ENCODE results near the gene PCDHA11. TPM values are rescaled to one million over a fixed set of nuclear protein-coding genes. Genes with fewer than 3 reads are reported as not detected.
"Not testable (repeated sequence)": the region's sequence is repeated elsewhere in the genome, so short reads cannot be mapped to it uniquely, and the experiment has no call there.

Gene PCDHA11
- total RNA-seq, 4 donors from 2014 or later, result 0.48 to 1.2 TPM; not detected in 2

DNA sequence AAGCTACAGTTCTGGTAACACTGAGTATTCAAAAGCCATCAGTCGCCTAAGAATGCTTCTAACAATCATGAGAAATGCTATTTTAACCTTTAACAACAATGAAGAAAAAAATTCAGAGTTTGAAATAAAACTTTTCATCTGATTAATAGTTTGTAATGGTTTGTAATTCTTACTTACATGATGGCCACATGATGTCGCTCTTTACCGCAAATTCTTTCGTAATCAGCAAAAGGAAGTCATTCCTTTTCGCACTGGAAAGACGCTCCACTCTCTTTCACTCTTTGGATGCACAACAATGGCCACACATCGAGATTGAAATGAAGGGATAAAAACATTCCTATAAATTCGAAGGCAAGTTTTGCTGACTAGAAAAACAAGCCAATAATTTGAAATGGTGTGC is 34.8 kb upstream of the PCDHA11 start, which contains the start of gene PCDHA7:
Gene PCDHA7 (plus strand): TSS at position 277 of the 400 bp plus-strand sequence. CDS start 115 bp downstream, at position 392.
- Histone ChIP-seq H3K4me3 (peak within 1 kb of the TSS in 1 of 4 donors; percentile 5), H3K9me3 (peaks cover 17 to 47% of the 10 kb centered on the region in 2 donors), H3K4me1 (no peaks in the 10 kb centered on the region), H3K27me3 (peaks cover 31% of the 10 kb centered on the region), H3K27ac (no peak within 1 kb of the TSS), H3K36me3 (no peaks in the 10 kb centered on the region)
- intact Hi-C loops (cut with DNase I; ENCODE audit: low total_unique reads) (no loop called here), in situ Hi-C loops (cut with MboI; ENCODE audit: low pct_ligation_motif_present in 1 of 4, low pct_unique_long_range_greater_than_20kb in 1 of 4, low sequenced_read_pairs in 3 of 4) (no loop called here)
- TF ChIP-seq EP300 (IDR thresholded peaks at IDR 0.05; ENCODE audit: low read depth), result no peak
- TF ChIP-seq, protein P1, sequence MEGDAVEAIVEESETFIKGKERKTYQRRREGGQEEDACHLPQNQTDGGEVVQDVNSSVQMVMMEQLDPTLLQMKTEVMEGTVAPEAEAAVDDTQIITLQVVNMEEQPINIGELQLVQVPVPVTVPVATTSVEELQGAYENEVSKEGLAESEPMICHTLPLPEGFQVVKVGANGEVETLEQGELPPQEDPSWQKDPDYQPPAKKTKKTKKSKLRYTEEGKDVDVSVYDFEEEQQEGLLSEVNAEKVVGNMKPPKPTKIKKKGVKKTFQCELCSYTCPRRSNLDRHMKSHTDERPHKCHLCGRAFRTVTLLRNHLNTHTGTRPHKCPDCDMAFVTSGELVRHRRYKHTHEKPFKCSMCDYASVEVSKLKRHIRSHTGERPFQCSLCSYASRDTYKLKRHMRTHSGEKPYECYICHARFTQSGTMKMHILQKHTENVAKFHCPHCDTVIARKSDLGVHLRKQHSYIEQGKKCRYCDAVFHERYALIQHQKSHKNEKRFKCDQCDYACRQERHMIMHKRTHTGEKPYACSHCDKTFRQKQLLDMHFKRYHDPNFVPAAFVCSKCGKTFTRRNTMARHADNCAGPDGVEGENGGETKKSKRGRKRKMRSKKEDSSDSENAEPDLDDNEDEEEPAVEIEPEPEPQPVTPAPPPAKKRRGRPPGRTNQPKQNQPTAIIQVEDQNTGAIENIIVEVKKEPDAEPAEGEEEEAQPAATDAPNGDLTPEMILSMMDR (IDR thresholded peaks at IDR 0.05), result no peak
- no peak for TF ChIP-seq POLR2A (IDR thresholded peaks at IDR 0.05)
- TF ChIP-seq POLR2AphosphoS5 (IDR thresholded peaks at IDR 0.05), result no peak
- no peak for DNase-seq
- WGBS, 2 donors (ENCODE audit: low coverage in 1 of 2), result 11 to 37% methylated on average over 8 of the region's 8 CpGs

DNA sequence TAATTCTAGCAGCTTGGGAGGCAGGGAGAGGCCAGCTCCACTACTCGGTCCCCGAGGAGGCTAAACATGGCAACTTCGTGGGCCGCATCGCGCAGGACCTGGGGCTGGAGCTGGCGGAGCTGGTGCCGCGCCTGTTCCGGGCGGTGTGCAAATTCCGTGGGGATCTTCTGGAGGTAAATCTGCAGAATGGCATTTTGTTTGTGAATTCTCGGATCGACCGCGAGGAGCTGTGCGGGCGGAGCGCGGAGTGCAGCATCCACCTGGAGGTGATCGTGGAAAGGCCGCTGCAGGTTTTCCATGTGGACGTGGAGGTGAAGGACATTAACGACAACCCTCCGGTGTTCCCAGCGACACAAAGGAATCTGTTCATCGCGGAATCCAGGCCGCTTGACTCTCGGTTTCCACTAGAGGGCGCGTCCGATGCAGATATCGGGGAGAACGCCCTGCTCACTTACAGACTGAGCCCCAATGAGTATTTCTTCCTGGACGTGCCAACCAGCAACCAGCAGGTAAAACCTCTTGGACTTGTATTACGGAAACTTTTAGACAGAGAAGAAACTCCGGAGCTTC is 34.2 kb upstream of the PCDHA11 start:
- H3K36me3 ChIP-seq; H3K27ac ChIP-seq; DNase-seq; in situ Hi-C loops (cut with MboI; ENCODE audit: low pct_ligation_motif_present in 1 of 4, low pct_unique_long_range_greater_than_20kb in 1 of 4, low sequenced_read_pairs in 3 of 4); H3K4me1 ChIP-seq; intact Hi-C loops (cut with DNase I; ENCODE audit: low total_unique reads): not testable (repeated sequence)
- H3K27me3 ChIP-seq, result peaks cover 31% of the 10 kb centered on the region
- WGBS, 2 donors (ENCODE audit: low coverage in 1 of 2), result 71% methylated on average over 29 of the region's 38 CpGs; no CpG with 5 or more reads in 1 of the 2 donors
- H3K4me3 ChIP-seq, result peak overlapping the region in 1 of 4 donors; percentile 5
- H3K9me3 ChIP-seq, result peaks cover 17 to 43% of the 10 kb centered on the region in 2 donors

DNA sequence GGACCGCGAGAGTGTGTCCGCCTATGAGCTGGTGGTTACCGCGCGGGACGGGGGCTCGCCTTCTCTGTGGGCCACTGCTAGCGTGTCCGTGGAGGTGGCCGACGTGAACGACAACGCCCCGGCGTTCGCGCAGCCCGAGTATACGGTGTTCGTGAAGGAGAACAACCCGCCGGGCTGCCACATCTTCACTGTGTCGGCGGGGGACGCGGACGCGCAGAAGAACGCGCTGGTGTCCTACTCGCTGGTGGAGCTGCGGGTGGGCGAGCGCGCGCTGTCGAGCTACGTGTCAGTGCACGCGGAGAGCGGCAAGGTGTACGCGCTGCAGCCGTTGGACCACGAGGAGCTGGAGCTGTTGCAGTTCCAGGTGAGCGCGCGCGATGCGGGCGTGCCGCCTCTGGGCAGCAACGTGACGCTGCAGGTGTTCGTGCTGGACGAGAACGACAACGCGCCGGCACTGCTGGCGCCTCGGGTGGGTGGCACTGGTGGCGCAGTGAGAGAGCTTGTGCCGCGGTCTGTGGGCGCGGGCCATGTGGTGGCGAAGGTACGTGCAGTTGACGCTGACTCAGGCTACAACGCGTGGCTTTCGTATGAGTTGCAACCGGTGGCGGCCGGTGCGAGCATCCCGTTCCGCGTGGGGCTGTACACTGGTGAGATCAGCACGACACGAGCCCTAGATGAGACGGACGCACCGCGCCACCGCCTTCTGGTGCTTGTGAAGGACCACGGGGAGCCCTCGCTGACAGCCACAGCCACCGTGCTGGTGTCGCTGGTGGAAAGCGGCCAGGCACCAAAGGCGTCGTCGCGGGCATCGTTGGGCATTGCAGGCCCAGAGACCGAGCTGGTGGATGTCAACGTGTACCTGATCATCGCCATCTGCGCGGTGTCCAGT is 32.9 kb upstream of the PCDHA11 start:
- Histone ChIP-seq H3K4me1 (no peaks in the 10 kb centered on the region), H3K27ac (no peak overlapping the region), H3K27me3 (peaks cover 22% of the 10 kb centered on the region), H3K4me3 (no peak overlapping the region), H3K36me3 (no peaks in the 10 kb centered on the region), H3K9me3 (peaks cover 9 to 42% of the 10 kb centered on the region in 2 donors)
- intact Hi-C loops (cut with DNase I; ENCODE audit: low total_unique reads) (no loop called here), in situ Hi-C loops (cut with MboI; ENCODE audit: low pct_ligation_motif_present in 1 of 4, low pct_unique_long_range_greater_than_20kb in 1 of 4, low sequenced_read_pairs in 3 of 4) (no loop called here)
- no peak for DNase-seq
- 80 to 84% methylated on average over 9 to 80 of the region's 103 CpGs for WGBS, 2 donors (ENCODE audit: low coverage in 1 of 2)
- TF ChIP-seq POLR2AphosphoS5 (IDR thresholded peaks at IDR 0.05) (no peak), EP300 (IDR thresholded peaks at IDR 0.05; ENCODE audit: low read depth) (no peak), POLR2A (IDR thresholded peaks at IDR 0.05) (no peak)
- TF ChIP-seq, protein P1 (IDR thresholded peaks at IDR 0.05), result no peak

DNA sequence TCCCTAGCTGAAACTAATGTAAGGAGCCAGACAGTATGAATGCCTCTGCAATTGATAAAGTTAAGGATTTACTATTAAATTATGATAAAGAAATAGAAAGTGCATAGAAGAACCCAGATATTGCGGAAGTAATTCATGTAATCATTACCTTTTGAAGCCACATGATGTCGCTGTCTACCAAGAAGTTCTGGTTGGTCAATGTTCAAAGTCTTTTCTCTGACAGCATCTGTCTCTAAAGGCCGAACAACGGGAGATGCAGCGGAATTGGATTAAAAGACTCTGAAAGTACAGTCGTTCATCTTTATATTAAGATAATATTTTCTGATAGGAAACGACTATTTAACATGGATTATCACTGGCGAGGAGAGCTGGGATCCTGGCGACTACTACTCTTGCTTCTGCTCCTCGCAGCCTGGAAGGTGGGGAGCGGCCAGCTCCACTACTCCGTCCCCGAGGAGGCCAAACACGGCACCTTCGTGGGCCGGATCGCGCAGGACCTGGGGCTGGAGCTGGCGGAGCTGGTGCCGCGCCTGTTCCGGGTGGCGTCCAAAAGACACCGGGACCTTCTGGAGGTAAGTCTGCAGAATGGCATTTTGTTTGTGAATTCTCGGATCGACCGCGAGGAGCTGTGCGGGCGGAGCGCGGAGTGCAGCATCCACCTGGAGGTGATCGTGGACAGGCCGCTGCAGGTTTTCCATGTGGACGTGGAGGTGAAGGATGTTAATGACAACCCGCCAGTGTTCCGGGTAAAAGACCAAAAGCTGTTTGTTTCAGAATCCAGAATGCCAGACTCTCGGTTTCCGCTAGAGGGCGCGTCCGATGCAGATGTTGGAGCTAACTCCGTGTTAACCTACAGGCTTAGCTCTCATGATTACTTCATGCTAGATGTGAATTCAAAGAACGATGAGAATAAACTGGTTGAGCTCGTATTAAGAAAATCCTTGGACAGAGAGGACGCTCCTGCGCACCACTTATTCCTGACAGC is 27.5 kb upstream of the PCDHA11 start, which contains the start of gene PCDHA8:
Gene PCDHA8 (plus strand): TSS at position 210 of the 985 bp plus-strand sequence. CDS start 135 bp downstream, at position 345.
- intact Hi-C loops (cut with DNase I; ENCODE audit: low total_unique reads), result no loop called here
- WGBS, 2 donors (ENCODE audit: low coverage in 1 of 2), result 42 to 59% methylated on average over 17 to 47 of the region's 47 CpGs
- Histone ChIP-seq H3K27me3 (peaks cover 14% of the 10 kb centered on the region), H3K4me1 (no peaks in the 10 kb centered on the region), H3K36me3 (no peaks in the 10 kb centered on the region), H3K4me3 (no peak within 1 kb of the TSS), H3K9me3 (peaks cover 9 to 25% of the 10 kb centered on the region in 2 donors), H3K27ac (no peak within 1 kb of the TSS)
- TF ChIP-seq, protein P1 (IDR thresholded peaks at IDR 0.05), result no peak
- TF ChIP-seq POLR2AphosphoS5 (IDR thresholded peaks at IDR 0.05), result no peak
- TF ChIP-seq POLR2A (IDR thresholded peaks at IDR 0.05), result no peak
- TF ChIP-seq EP300 (IDR thresholded peaks at IDR 0.05; ENCODE audit: low read depth), result no peak
- DNase-seq, result no peak
- in situ Hi-C loops (cut with MboI; ENCODE audit: low pct_ligation_motif_present in 1 of 4, low pct_unique_long_range_greater_than_20kb in 1 of 4, low sequenced_read_pairs in 3 of 4), result no loop called here

All from transverse colon (tissue), 4 donors.